Left ventricle myocardium inferior (tissue), 1 donor: ENCODE data around the gene VWA8. TPM values are rescaled to one million over a fixed set of nuclear protein-coding genes. Genes with fewer than 3 reads are reported as not detected.
"Not testable (repeated sequence)": the region's sequence is repeated elsewhere in the genome, so short reads cannot be mapped to it uniquely, and the experiment has no call there.

ENCODE experiments used
- DNase-seq: peaks from one replicate; pipeline ENCODE4 v3.0.0-alpha.2; 2020
- H3K27ac ChIP-seq: fragments of 200-600 bp; replicated peaks from 2 replicates; pipeline ENCODE4 v1.8.0; 2021
- H3K27me3 ChIP-seq: fragments of 200-600 bp; 2 replicates; pipeline ENCODE4 v1.8.0; 2021; ENCODE audit warnings: low read depth
- H3K36me3 ChIP-seq: fragments of 200-600 bp; 2 replicates; pipeline ENCODE4 v1.8.0; 2021
- H3K4me1 ChIP-seq: fragments of 200-600 bp; 2 replicates; pipeline ENCODE4 v1.8.0; 2021
- H3K4me3 ChIP-seq: fragments of 200-600 bp; 2 replicates; pipeline ENCODE4 v1.8.0; 2021; ENCODE audit warnings: mild to moderate bottlenecking, moderate library complexity
- H3K9me3 ChIP-seq: fragments of 200-600 bp; replicated peaks from 2 replicates; pipeline ENCODE4 v1.8.0; 2021
- intact Hi-C: fragments of 100-400 bp; cut with micrococcal nuclease; formaldehyde crosslinking; loops from one replicate; pipeline ENCODE4 v1.11.0; 2022
- total RNA-seq: library from RNA; stranded (reverse); fragmentation: NEBNext Ultra II Directional; extraction: Animal tissue kit (Norgen Biotek cat#: 25700); gene quantifications from one replicate; pipeline ENCODE4 v1.2.1, GENCODE V29; 2021
- TF ChIP-seq, protein P1 (sequence below): fragments of 200-600 bp; IDR thresholded peaks from 2 replicates; pipeline ENCODE4 v1.8.0; 2021; ENCODE audit warnings: antibody characterized with exemption, mild to moderate bottlenecking, borderline replicate concordance
- donor health status: DM: no; HTN: yes; CAD: no; lungs with severe emphysema.

The VWA8 gene
- total RNA-seq, 1 donor from 2014 or later: 51.0 TPM

DNA sequence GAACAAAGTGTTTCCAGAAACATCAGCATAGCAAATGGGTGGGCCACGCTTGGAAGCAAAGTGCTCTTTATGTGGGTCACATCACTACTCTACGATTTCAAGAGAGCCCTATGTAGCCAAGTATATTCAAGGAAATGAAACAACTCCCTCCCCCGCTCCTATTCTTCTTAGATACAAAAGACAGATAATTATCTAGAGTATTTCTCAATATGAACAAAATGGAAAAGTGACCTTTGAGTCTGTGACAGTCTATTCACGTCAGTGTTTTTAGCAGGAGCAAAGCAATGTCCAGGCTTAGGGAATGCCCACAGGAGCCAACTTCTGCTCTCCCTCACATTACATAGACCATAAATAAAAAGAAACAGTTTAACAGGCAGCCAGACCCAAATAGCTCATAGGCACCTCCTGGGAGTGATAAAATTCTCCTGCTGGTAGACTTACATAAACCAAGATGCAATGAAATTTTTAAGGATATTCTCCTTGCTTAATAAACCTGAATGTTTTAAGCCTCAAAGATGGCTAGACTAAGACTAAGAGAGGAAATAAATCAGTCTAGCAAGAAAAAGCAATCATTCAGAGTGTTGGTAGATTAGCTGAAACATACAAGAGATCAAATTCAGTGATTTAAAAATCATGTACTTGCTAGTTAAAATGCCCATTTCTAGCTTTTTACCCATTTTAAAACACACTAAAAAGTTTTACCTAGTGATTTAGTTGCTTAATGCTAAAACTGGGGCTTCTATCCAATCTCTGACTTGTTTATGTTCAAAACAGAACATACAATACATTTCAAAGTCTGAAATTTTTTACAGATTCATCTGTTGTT lies 320.7 kb downstream of the VWA8 start:
- H3K4me1 ChIP-seq: peaks cover 45% of the 10 kb centered on the region
- TF ChIP-seq, protein P1, sequence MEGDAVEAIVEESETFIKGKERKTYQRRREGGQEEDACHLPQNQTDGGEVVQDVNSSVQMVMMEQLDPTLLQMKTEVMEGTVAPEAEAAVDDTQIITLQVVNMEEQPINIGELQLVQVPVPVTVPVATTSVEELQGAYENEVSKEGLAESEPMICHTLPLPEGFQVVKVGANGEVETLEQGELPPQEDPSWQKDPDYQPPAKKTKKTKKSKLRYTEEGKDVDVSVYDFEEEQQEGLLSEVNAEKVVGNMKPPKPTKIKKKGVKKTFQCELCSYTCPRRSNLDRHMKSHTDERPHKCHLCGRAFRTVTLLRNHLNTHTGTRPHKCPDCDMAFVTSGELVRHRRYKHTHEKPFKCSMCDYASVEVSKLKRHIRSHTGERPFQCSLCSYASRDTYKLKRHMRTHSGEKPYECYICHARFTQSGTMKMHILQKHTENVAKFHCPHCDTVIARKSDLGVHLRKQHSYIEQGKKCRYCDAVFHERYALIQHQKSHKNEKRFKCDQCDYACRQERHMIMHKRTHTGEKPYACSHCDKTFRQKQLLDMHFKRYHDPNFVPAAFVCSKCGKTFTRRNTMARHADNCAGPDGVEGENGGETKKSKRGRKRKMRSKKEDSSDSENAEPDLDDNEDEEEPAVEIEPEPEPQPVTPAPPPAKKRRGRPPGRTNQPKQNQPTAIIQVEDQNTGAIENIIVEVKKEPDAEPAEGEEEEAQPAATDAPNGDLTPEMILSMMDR: peak; percentile 9
- no peak for DNase-seq
- no peaks in the 10 kb centered on the region for H3K9me3 ChIP-seq
- intact Hi-C loops: no loop called here
- no peaks in the 10 kb centered on the region for H3K36me3 ChIP-seq
- H3K27me3 ChIP-seq: no peaks in the 10 kb centered on the region
- peak overlapping the region; percentile 71 for H3K27ac ChIP-seq
- H3K4me3 ChIP-seq: no peak overlapping the region

DNA sequence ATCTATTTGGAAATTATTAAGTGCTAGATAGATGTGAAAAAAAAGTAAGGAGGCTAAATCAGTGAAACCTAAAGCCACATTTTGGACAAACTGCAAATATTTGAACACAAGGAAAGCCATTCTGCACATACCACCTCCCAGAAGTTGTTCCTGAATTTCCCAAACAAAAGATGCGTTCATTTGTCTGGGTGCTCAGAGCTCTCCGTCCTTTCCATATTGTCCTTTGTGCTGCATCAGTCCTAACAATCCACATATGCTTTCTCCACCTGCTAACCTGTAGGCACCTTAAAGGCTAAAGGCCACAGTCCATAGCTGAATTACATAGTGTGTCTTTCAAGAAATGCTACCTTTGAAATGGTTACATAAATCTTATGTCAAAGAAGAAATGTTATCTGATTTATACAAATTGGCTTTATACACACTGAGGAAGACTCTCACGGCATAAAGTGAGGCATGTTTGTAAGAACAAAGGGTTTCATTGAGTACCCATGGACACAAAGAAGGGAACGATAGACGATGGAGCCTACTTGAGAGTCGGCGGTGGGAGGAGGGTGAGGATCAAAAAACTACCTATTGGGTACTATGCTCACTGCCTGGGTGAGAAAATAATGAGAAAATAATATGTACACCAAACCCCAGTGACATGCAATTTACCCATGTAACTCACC lies 321.5 kb downstream of the VWA8 start:
- intact Hi-C loops: no loop called here
- Histone ChIP-seq H3K27ac (peak overlapping the region; percentile 71), H3K4me1 (peaks cover 37% of the 10 kb centered on the region), H3K36me3 (no peaks in the 10 kb centered on the region), H3K4me3 (no peak overlapping the region), H3K27me3 (no peaks in the 10 kb centered on the region), H3K9me3 (no peaks in the 10 kb centered on the region)
- no peak for DNase-seq
- TF ChIP-seq, protein P1: no peak

DNA sequence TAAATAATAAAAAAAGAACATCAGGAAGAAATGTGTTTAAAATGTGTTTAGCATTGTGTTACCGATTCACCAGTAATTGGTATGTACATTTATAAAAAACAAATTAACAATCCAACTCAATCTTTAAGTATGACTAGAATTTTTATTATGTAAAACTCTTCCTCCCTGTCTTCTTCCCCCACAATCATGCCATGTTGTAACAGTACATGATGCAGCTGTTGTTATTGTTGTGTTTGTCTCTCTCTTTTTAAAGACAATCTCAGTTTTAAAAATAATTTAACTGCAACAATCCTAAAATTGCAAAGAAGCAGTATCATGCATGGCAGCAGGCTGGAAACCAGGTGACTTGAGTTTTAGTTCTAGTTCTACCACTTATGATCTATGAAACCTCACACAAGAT lies 323.3 kb downstream of the VWA8 start:
- Histone ChIP-seq H3K27ac (no peak overlapping the region), H3K4me3 (no peak overlapping the region), H3K9me3 (no peaks in the 10 kb centered on the region), H3K36me3 (no peaks in the 10 kb centered on the region), H3K4me1 (peaks cover 29% of the 10 kb centered on the region), H3K27me3 (no peaks in the 10 kb centered on the region)
- DNase-seq: no peak
- intact Hi-C loops: no loop called here
- TF ChIP-seq, protein P1: no peak

DNA sequence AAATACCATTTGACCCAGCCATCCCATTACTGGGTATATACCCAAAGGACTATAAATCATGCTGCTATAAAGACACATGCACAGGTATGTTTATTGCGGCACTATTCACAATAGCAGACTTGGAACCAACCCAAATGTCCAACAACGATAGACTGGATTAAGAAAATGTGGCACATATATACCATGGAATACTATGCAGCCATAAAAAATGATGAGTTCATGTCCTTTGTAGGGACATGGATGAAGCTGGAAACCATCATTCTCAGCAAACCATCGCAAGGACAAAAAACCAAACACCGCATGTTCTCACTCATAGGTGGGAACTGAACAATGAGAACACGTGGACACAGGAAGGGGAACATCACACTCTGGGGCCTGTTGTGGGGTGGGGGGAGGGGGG lies 323.9 kb downstream of the VWA8 start:
- H3K27me3 ChIP-seq, H3K9me3 ChIP-seq, H3K36me3 ChIP-seq, H3K4me3 ChIP-seq, DNase-seq, H3K27ac ChIP-seq, intact Hi-C loops: not testable (repeated sequence)
- H3K4me1 ChIP-seq: peaks cover 29% of the 10 kb centered on the region

- DNase-seq, H3K27me3 ChIP-seq, intact Hi-C loops: not testable (repeated sequence)
Observed at GRCh38 chr13:41636590-41636989, 324.3 kb downstream of the VWA8 start.

DNA sequence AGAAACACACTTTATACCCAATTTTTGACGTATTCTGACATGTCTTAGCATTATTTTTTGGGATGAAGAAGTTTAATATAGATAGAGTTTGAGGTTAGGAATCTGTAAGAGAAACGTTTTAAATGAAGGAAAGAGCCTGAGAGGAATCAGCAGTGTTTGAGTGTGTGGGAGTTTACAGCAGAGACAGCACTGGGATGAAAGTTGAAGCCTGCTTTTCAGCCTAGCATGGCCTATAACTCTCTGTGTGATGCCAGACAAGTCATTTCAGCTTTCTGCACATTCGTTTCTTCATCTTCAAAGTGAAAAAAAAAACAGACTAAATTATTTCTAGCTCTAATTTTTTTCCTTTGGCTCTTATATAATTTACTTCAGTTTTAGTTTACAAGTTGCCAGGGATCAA lies 326.5 kb downstream of the VWA8 start:
- Histone ChIP-seq H3K27ac (no peak overlapping the region), H3K4me1 (peaks cover 6% of the 10 kb centered on the region), H3K4me3 (no peak overlapping the region), H3K27me3 (no peaks in the 10 kb centered on the region), H3K9me3 (no peaks in the 10 kb centered on the region), H3K36me3 (no peaks in the 10 kb centered on the region)
- TF ChIP-seq, protein P1: no peak
- intact Hi-C loops: no loop called here
- DNase-seq: no peak

More at GRCh38 chr13:41636590-41636989, 324.3 kb downstream of the VWA8 start:
- not testable (repeated sequence) for H3K4me3 ChIP-seq, H3K27ac ChIP-seq, H3K9me3 ChIP-seq, H3K36me3 ChIP-seq
- peaks cover 28% of the 10 kb centered on the region for H3K4me1 ChIP-seq
